ENCODE measurements around the gene CMSS1.

The CMSS1 gene

GRCh38 chr3:99961756-99962515 lies 144.3 kb downstream of the CMSS1 start:
- no peak for DNase-seq

DNA sequence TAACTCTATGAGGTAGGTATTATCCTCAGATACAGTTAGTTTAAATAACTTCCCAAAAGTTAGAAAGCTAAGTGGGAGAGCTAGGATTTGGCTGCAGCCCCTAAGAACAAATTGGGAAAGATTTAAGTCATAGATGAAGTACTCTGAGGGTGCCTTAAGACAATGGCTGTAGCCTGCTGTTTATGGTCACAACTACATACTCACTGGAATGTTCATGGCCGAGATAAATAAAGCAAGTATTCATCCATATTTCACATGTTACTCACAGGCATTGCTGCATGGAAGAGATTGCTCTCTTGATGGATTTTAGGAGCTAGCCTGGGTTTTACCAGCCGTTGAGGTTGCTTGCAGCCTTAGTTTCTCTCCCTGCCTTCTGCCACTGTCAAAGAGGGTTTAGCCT lies 145.0 kb downstream of the CMSS1 start:
- no peak for DNase-seq

DNA sequence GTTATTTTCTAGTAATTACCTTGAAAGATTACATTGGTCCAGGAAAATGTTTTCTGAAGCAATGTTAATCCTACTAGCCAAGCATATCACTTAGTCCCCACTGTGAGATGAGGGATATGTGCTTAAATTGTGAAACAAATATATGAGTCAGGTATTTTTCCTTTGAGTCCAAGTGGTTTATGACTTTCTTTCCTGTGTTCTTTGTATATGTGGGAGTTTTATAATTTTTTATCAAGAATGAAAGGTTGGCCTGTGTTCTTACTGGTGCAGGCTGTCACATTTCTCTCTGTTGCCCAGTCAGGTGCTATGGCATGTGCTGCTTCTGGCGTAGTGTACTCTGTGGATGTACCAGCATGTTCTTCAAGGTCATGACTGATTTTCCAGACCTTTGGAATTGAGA lies 147.4 kb downstream of the CMSS1 start:
- no peak for DNase-seq

GRCh38 chr3:99965681-99966408 lies 148.2 kb downstream of the CMSS1 start:
- no peak for DNase-seq

- no peak for DNase-seq
These were observed 149.2 kb downstream of the CMSS1 start for GRCh38 chr3:99966662-99967416.

GRCh38 chr3:99967796-99968195 lies 150.1 kb downstream of the CMSS1 start:
- DNase-seq = no peak

- DNase-seq = no peak
These were observed 151.5 kb downstream of the CMSS1 start for GRCh38 chr3:99969136-99969535.

DNA sequence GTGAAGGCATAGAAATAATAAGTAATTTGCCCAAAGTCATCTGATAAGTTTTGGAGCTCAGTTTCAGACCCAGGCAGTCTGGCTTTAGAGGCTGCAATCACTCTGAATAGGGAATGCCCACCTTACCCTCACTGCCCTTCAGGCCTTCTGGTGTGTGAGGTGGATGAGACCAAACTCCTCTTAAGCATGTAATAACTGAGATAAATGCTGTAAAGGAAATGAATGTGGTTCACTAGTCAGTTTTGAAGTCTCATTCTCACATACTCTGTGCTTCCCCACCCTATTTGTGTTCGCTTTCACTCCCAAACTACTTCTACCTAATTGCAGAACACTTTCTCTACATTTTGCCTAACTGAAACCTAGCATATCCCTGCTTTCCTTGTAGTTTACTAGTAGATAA lies 152.5 kb downstream of the CMSS1 start:
- no peak for DNase-seq

GRCh38 chr3:99971761-99972160 lies 154.1 kb downstream of the CMSS1 start:
- no peak for DNase-seq

DNA sequence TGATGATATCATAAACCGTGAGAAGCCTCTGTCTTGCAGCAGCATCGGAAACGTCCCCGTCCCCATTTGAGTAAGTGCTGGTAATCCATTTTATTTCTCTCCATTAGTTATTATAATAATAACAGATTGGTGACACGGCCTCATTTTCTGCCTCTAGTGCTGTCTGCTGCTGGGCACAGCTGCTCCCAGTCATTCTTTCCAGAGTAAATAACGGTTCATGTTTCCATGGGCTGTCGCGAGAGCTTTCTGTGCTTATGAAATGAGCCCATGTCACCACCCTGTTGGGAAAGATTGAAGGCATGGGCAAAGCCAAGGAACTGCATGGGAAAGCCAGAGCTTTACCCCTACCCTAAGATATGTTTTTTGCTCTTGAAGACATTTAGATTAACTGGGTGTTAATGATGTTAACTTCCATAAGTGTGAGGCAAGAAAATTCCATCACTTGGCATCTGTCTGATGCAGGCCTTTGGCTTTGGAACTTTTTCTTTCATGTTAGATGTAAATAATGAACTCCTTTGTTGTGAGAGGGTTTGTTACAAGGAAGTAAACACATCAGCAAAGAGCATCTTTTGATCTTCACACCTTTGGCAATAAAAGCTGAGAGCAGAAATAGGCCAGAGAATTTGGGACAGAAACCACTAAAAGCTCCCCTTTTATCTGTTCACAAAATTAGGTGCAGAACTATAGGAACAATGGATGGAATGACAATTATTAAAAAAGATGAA lies 154.9 kb downstream of the CMSS1 start:
- peak in 1 of 3 experiments; percentile 52 for DNase-seq

DNA sequence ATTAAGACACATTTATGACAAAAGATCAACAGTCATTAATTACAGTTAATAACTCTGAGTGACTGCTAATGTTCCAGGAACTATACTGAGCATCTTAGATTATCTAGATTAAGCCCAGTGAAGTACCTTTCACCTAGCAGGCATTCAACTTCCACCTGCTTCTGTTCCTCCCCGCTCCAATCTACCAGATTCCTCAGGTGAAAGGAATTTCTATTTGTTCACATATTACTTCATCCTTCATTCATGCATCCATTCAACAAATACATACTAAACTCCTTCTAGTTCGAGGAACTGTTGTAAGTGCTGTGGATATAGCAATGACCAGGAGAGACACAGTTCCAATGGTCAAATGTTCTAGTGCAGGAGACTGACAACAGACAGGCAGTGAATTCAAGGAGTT lies 157.3 kb downstream of the CMSS1 start:
- no peak for DNase-seq

DNA sequence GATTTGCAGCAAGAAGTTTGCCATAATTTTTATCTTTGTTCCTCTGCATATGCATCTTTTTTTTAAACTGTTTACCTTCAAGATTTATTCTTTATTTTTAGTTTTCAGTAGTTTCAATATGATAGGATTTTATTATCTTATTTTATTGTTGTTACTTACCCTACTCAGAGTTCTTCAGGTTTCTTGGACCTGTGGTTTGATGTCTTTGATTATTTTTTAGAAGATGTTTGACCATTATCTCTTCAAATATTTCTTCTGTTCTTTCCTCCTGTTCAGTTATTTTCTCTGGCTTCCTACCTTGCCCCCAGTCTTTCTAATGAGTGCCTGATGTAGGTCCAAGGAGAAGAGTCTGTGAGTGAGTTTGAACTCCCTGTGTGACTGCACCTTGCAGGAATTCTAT lies 158.9 kb downstream of the CMSS1 start:
- no peak for DNase-seq

DNA sequence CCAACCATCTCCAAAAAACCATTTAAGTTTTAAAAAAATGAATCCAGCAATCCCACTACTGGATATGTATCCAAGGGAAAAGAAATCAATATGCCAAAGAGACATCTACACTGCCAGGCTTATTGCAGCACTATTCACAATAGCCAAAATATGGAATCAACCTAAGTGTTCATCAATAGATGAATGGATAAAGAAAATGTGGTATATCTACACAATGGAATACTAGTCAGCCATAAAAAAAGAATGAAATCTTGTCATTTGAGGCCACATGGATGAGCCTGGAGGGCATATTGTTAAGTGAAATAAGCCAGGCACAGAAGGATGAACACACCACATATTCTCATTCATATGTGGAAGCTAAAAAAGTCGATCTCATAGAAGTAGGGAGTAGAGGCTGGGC lies 160.6 kb downstream of the CMSS1 start:
- no peak for DNase-seq

- no peak for DNase-seq
These were observed 162.9 kb downstream of the CMSS1 start for GRCh38 chr3:99980606-99981005.

GRCh38 chr3:99981138-99981537 lies 163.5 kb downstream of the CMSS1 start:
- DNase-seq = no peak

GRCh38 chr3:99982650-99983049 lies 165.0 kb downstream of the CMSS1 start:
- no peak for DNase-seq

- no peak for DNase-seq
These were observed 166.5 kb downstream of the CMSS1 start for GRCh38 chr3:99984139-99984538.

GRCh38 chr3:99984668-99985067 lies 167.0 kb downstream of the CMSS1 start:
- no peak for DNase-seq

DNA sequence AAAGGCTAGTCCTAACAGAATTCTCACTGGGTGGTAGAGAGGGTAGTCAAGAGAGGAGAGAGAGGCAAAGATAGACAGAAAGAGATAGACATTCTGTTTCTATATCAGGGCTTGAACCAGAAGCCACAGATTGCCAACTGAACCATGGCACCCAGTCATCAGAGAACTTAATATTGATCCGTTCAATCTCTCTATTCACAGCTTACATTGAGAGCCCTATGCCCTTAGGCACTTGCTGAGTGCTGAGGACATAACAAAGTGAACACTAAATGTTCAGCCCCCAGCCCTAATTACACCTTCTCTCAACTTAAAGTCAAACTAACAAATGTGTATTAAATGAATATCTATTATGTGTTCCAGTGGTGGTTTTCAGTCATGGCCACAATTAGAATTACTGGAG lies 172.5 kb downstream of the CMSS1 start:
- DNase-seq = peak in 1 of 3 experiments; percentile 33

DNA sequence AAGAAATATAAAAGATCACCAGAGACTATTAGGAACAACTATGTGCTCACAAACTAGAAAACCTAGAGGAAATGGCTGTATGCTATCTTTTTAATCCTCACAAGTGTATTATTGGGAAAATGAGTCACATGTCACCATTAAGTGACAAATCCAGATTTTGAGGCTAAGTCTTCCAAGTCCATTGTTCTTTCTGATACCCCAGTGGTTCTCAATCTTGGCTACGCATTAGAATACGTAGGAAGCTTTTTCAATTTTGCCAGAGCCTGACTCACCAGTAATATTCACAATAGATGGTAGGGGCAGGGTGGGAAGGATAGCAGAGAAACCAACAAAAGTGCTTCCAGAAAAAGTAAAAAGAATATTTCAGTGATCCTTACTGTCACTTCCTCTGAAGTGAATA lies 179.6 kb downstream of the CMSS1 start:
- DNase-seq = no peak

- DNase-seq = no peak
These were observed 181.9 kb downstream of the CMSS1 start for GRCh38 chr3:99999536-99999935.

DNA sequence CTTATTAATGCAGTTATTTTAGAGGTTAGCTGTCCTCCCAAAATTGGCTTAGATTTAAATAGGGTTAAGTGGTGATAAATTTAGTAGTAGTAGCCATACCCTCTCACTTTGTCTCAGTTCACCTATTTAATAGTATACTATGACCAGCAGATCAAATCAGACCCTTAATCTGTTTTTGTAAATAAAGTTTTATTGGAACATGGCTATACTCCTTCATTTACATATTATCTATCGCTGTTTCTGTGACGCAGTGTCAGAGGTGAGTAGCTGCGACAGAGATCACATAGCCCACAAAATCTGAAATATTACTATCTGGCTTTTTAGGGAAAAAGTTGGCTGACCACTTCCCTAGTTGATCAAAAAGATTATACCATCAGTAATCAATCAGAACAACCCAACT lies 183.4 kb downstream of the CMSS1 start:
- DNase-seq = no peak

All from NCI-H1417 (cell line).